ENCODE data around the gene TMEM176A. TPM values are rescaled to one million over a fixed set of nuclear protein-coding genes. Genes with fewer than 3 reads are reported as not detected.

Gene TMEM176A
- total RNA-seq (2021; ENCODE audit: unreplicated experiment): 0.39 TPM
- polyA plus RNA-seq (2012; ENCODE audit: insufficient read length): not detected
- not detected for Bru-seq, nascent RNA
- not detected for BruChase-seq, experiment 1, labeled RNA remaining after a 2-hour chase
- BruChase-seq, experiment 2, labeled RNA remaining after a 6-hour chase: not detected
- long read RNA-seq: 0 reads

DNA sequence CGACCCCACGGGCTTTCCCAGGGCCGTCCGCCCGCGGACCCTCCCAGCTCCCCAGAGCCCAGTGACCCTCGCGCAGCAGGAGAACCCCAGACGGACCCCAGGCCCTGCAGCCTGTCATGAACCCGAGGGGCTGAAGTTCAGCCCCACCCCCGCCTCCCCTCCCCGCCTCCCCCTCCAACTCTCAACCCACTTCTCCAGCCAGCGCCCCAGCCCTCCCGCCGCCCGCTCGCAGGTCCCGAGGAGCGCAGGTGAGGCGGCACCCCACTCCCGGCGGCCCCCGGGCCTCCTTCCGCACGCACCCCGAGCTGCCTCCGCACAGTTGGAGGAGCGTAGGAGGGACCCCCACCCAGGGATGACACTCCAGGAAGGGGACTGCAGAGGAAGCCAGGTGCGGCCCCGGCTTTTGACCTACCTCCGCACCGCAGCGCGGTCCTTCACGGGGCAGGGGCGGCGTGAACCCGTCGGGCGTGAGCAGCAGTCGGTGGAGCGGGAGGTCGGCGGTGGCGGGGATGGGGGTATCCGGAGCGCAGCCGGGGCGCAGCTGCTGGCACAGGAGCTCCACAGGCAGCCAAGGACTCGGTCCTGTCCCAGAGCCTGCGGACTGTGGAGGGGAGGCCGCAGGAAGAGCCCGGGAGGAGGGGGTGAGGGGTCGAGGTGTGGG is at the start of gene TMEM176A:
TSS of gene TMEM176A (plus strand) at position 189 of the 661 bp plus-strand sequence. CDS start 782 bp downstream, outside the sequence.
- intact Hi-C loops (cut with micrococcal nuclease; ENCODE audit: unreplicated experiment): no loop called here

DNA sequence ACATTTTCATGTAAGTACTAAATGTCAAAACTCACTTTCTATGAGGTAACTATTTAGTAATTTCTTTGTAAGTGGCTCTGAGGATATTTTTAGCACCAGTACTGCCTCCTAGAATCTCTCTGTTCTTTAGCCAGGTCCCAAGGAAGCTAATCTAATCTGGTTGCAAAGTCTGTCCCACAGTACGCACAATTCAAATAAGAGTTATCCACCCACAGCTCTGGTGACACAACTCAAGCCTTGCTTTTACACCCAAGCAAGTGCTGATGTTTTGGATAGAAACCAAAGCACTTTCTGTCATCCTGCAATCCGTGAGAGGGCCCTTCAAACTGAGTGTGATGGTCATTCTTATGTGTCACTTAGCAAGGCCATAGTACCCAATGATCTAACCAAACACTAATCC is 48.9 kb upstream of the TMEM176A start:
- Histone ChIP-seq H3K4me1 (ENCODE audit: control insufficient read depth, insufficient read depth, low read length) (no peaks in the 10 kb centered on the region), H3K4me3 (ENCODE audit: low read depth in 2 of 2, low read length in 2 of 2) (no peak overlapping the region), H3K27ac (ENCODE audit: low read length) (no peak overlapping the region), H3K36me3 (ENCODE audit: control insufficient read depth, insufficient read depth, low read length) (no peaks in the 10 kb centered on the region), H3K9me3 (ENCODE audit: control insufficient read depth, insufficient read depth, low read depth, low read length) (no peaks in the 10 kb centered on the region), H3K27me3 (ENCODE audit: control insufficient read depth, insufficient read depth, low read length) (peaks cover 7% of the 10 kb centered on the region)
- intact Hi-C loops (cut with micrococcal nuclease; ENCODE audit: unreplicated experiment) (loop anchor here (10.0 kb wide), 1 partner anchor 467 kb away; no protein-coding TSS in a partner anchor), in situ Hi-C loops (cut with HindIII; ENCODE audit: low pct_unique_long_range_greater_than_20kb, low sequenced_read_pairs) (no loop called here)
- no peak for DNase-seq (ENCODE audit: low read depth, low spot score)
- BruUV-seq (replicated peaks): no TSS peak
- CTCF ChIA-PET: no interaction called here
- no peak for TF ChIP-seq REST (IDR thresholded peaks at IDR 0.05; ENCODE audit: insufficient read depth in 1 of 2, low read depth in 2 of 2, low read length in 1 of 2)
- TF ChIP-seq, protein P1, sequence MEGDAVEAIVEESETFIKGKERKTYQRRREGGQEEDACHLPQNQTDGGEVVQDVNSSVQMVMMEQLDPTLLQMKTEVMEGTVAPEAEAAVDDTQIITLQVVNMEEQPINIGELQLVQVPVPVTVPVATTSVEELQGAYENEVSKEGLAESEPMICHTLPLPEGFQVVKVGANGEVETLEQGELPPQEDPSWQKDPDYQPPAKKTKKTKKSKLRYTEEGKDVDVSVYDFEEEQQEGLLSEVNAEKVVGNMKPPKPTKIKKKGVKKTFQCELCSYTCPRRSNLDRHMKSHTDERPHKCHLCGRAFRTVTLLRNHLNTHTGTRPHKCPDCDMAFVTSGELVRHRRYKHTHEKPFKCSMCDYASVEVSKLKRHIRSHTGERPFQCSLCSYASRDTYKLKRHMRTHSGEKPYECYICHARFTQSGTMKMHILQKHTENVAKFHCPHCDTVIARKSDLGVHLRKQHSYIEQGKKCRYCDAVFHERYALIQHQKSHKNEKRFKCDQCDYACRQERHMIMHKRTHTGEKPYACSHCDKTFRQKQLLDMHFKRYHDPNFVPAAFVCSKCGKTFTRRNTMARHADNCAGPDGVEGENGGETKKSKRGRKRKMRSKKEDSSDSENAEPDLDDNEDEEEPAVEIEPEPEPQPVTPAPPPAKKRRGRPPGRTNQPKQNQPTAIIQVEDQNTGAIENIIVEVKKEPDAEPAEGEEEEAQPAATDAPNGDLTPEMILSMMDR (IDR thresholded peaks at IDR 0.05): no peak
- POLR2A ChIA-PET: no interaction called here
- no peak for ATAC-seq

More for the DNA sequence above, at the start of gene TMEM176A:
- CTCF ChIA-PET: no interaction called here
- no peaks in the 10 kb centered on the region for H3K4me1 ChIP-seq (ENCODE audit: control insufficient read depth, insufficient read depth, low read length)
- POLR2A ChIA-PET: no interaction called here
- no peaks in the 10 kb centered on the region for H3K9me3 ChIP-seq (ENCODE audit: control insufficient read depth, insufficient read depth, low read depth, low read length)
- no TSS peak for BruUV-seq (replicated peaks)
- ATAC-seq (no peak), DNase-seq (ENCODE audit: low read depth, low spot score) (no peak)
- TF ChIP-seq, protein P1 (IDR thresholded peaks at IDR 0.05): no peak
- TF ChIP-seq SIN3A (IDR thresholded peaks at IDR 0.05; ENCODE audit: borderline replicate concordance, insufficient read depth, low read depth, low read length): no peak
- TF ChIP-seq POLR2AphosphoS5 (IDR thresholded peaks at IDR 0.05; ENCODE audit: low read depth, low read length): no peak
- TF ChIP-seq REST (IDR thresholded peaks at IDR 0.05; ENCODE audit: insufficient read depth in 1 of 2, low read depth in 2 of 2, low read length in 1 of 2): no peak
- no peak for TF ChIP-seq TCF7L2 (IDR thresholded peaks at IDR 0.05; ENCODE audit: low read depth, low read length)
- in situ Hi-C loops (cut with HindIII; ENCODE audit: low pct_unique_long_range_greater_than_20kb, low sequenced_read_pairs): no loop called here
- H3K27me3 ChIP-seq (ENCODE audit: control insufficient read depth, insufficient read depth, low read length): peaks cover 7% of the 10 kb centered on the region
- no peaks in the 10 kb centered on the region for H3K36me3 ChIP-seq (ENCODE audit: control insufficient read depth, insufficient read depth, low read length)
- H3K4me3 ChIP-seq (ENCODE audit: low read depth in 2 of 2, low read length in 2 of 2): no peak within 1 kb of the TSS
- no peak within 1 kb of the TSS for H3K27ac ChIP-seq (ENCODE audit: low read length)
